CD4-positive, alpha-beta memory T cell (primary cell): ENCODE results near the gene MARK1. TPM values are rescaled to one million over a fixed set of nuclear protein-coding genes. Genes with fewer than 3 reads are reported as not detected.
A peak's percentile ranks its signal among the peaks of the same experiment; 100 is the strongest.

Source experiments
- CTCF ChIA-PET: fragments of 350-600 bp; sonication (Branson Sonifier 250); formaldehyde crosslinking; loops from one replicate; lab custom pipeline; 2021; ENCODE audit warnings: inconsistent platforms; ENCODE audit not compliant: partially characterized antibody; lab: Charles Lee
- POLR2A ChIA-PET: fragments of 350-600 bp; sonication (Branson Sonifier 250); formaldehyde crosslinking; loops from one replicate; lab custom pipeline; 2021; ENCODE audit not compliant: partially characterized antibody; lab: Charles Lee
- DNase-seq, 5 donors: peaks; one replicate each; pipeline versions ENCODE4 v3.0.0 to v3.0.0-alpha.2; 2020 to 2022; ENCODE audit warnings: mixed read lengths in 1 of 5
- H3K27ac ChIP-seq: one replicate; pipeline ENCODE4 v1.7.0; 2013; ENCODE audit warnings: low read depth, low read length
- H3K27me3 ChIP-seq: 2 replicates; pipeline ENCODE4 v1.7.0; 2013; ENCODE audit warnings: mild to moderate bottlenecking, low read length, moderate library complexity; ENCODE audit not compliant: insufficient read depth
- H3K36me3 ChIP-seq: 2 replicates; pipeline ENCODE4 v1.7.0; 2013; ENCODE audit warnings: mild to moderate bottlenecking, low read length, moderate library complexity; ENCODE audit not compliant: insufficient read depth
- H3K4me1 ChIP-seq: 2 replicates; pipeline ENCODE4 v1.7.0; 2013; ENCODE audit warnings: mild to moderate bottlenecking, low read length, moderate library complexity; ENCODE audit not compliant: insufficient read depth
- H3K4me3 ChIP-seq, 2 donors: one replicate each; pipeline ENCODE4 v1.7.0; 2013; ENCODE audit warnings: low read length in 2 of 2, mild to moderate bottlenecking in 1 of 2
- H3K9me3 ChIP-seq, 2 donors: one replicate each; pipeline ENCODE4 v1.7.0; 2013; ENCODE audit warnings: low read length in 2 of 2, control low read depth in 1 of 2; ENCODE audit not compliant: control insufficient read depth in 1 of 2
- H3K27ac Mint-ChIP-seq, 7 donors: one replicate each; pipeline ENCODE4 v1.8.0; 2020 to 2021; ENCODE audit warnings: mixed read lengths in 7 of 7, mild to moderate bottlenecking in 6 of 7, inconsistent platforms in 3 of 7, moderate library complexity in 3 of 7
- H3K27me3 Mint-ChIP-seq, 2 donors: one replicate each; pipeline ENCODE4 v1.8.0; 2020 to 2021; ENCODE audit warnings: mixed read lengths in 2 of 2
- H3K36me3 Mint-ChIP-seq, 2 donors: one replicate each; pipeline ENCODE4 v1.8.0; 2020 to 2021; ENCODE audit warnings: mixed read lengths in 2 of 2, inconsistent platforms in 1 of 2, mild to moderate bottlenecking in 1 of 2
- H3K4me1 Mint-ChIP-seq, 4 donors: one replicate each; pipeline ENCODE4 v1.8.0; 2020 to 2021; ENCODE audit warnings: mixed read lengths in 4 of 4, mild to moderate bottlenecking in 1 of 4
- H3K4me3 Mint-ChIP-seq, 8 donors: one replicate each; pipeline ENCODE4 v1.8.0; 2020 to 2021; ENCODE audit warnings: mixed read lengths in 8 of 8, mild to moderate bottlenecking in 7 of 8, moderate library complexity in 6 of 8, inconsistent platforms in 3 of 8
- H3K9me3 Mint-ChIP-seq, 8 donors: one replicate each; pipeline ENCODE4 v1.8.0; 2020 to 2021; ENCODE audit warnings: mixed read lengths in 8 of 8, mild to moderate bottlenecking in 5 of 8, inconsistent platforms in 3 of 8, moderate library complexity in 1 of 8
- intact Hi-C: fragments of 100-400 bp; cut with micrococcal nuclease; formaldehyde crosslinking; loops from one replicate; pipeline ENCODE4 v1.15.1; 2023
- polyA plus RNA-seq, 2 donors: library from polyadenylated mRNA; unstranded; fragments of 300-500 nt; fragmentation: Illumina TruSeq; gene quantifications; one replicate each; pipeline ENCODE4 v1.2.3, GENCODE V29; 2021
- total RNA-seq, 2 experiments: library from RNA; stranded (reverse); gene quantifications; one replicate each; pipeline ENCODE4 v1.2.3, GENCODE V29; 2021

The MARK1 gene
- total and polyA plus RNA-seq, 4 experiments from 2014 or later = 0.06 TPM; not detected in 3

- no peaks in the 10 kb centered on the region for H3K9me3 ChIP-seq
- no peak overlapping the region for H3K27ac ChIP-seq
- H3K27ac Mint-ChIP-seq = no peak overlapping the region
- H3K36me3 ChIP-seq = no peaks in the 10 kb centered on the region
- H3K27me3 ChIP-seq = no peaks in the 10 kb centered on the region
- CTCF ChIA-PET = no interaction called here
- no peak for DNase-seq
- H3K4me1 ChIP-seq = no peaks in the 10 kb centered on the region
- peaks cover 5 to 14% of the 10 kb centered on the region in 2 donors for H3K27me3 Mint-ChIP-seq
- no peaks in the 10 kb centered on the region for H3K36me3 Mint-ChIP-seq
- H3K4me1 Mint-ChIP-seq = no peaks in the 10 kb centered on the region
- POLR2A ChIA-PET = no interaction called here
- H3K4me3 Mint-ChIP-seq = no peak overlapping the region
- H3K9me3 Mint-ChIP-seq = peaks cover 0 to 5% (median 0%) of the 10 kb centered on the region in 8 donors
- no peak overlapping the region for H3K4me3 ChIP-seq
- intact Hi-C loops = no loop called here
These were observed 14.1 kb upstream of the MARK1 start for GRCh38 chr1:220513834-220514233.

- no peak for DNase-seq
- H3K27me3 Mint-ChIP-seq = peaks cover 5 to 14% of the 10 kb centered on the region in 2 donors
- no peaks in the 10 kb centered on the region for H3K9me3 ChIP-seq
- H3K4me1 ChIP-seq = no peaks in the 10 kb centered on the region
- H3K27me3 ChIP-seq = no peaks in the 10 kb centered on the region
- CTCF ChIA-PET = no interaction called here
- intact Hi-C loops = no loop called here
- H3K4me3 Mint-ChIP-seq = no peak overlapping the region
- H3K4me1 Mint-ChIP-seq = no peaks in the 10 kb centered on the region
- no peaks in the 10 kb centered on the region for H3K36me3 Mint-ChIP-seq
- no peak overlapping the region for H3K4me3 ChIP-seq
- POLR2A ChIA-PET = no interaction called here
- H3K9me3 Mint-ChIP-seq = peaks cover 0 to 5% (median 0%) of the 10 kb centered on the region in 8 donors
- H3K27ac Mint-ChIP-seq = no peak overlapping the region
- H3K36me3 ChIP-seq = no peaks in the 10 kb centered on the region
- no peak overlapping the region for H3K27ac ChIP-seq
These were observed 13.7 kb upstream of the MARK1 start for GRCh38 chr1:220514256-220514655.

- H3K27ac Mint-ChIP-seq = no peak overlapping the region
- CTCF ChIA-PET = no interaction called here
- peaks cover 8 to 18% of the 10 kb centered on the region in 2 donors for H3K27me3 Mint-ChIP-seq
These were observed 11.8 kb upstream of the MARK1 start for GRCh38 chr1:220516014-220516721.

GRCh38 chr1:220516722-220517042 lies 11.3 kb upstream of the MARK1 start:
- H3K36me3 Mint-ChIP-seq = no peaks in the 10 kb centered on the region
- Histone ChIP-seq H3K4me3 (no peak overlapping the region), H3K27me3 (no peaks in the 10 kb centered on the region), H3K27ac (no peak overlapping the region), H3K4me1 (no peaks in the 10 kb centered on the region), H3K36me3 (no peaks in the 10 kb centered on the region), H3K9me3 (no peaks in the 10 kb centered on the region)
- DNase-seq = no peak
- H3K4me3 Mint-ChIP-seq = no peak overlapping the region
- ChIA-PET POLR2A (no interaction called here), CTCF (no interaction called here)
- intact Hi-C loops = no loop called here
- no peaks in the 10 kb centered on the region for H3K4me1 Mint-ChIP-seq
- peaks cover 8 to 18% of the 10 kb centered on the region in 2 donors for H3K27me3 Mint-ChIP-seq
- H3K9me3 Mint-ChIP-seq = peaks cover 0 to 3% (median 0%) of the 10 kb centered on the region in 8 donors
- no peak overlapping the region for H3K27ac Mint-ChIP-seq

More at GRCh38 chr1:220516014-220516721, 11.8 kb upstream of the MARK1 start:
- Mint-ChIP-seq H3K4me1 (no peaks in the 10 kb centered on the region), H3K9me3 (peaks cover 0 to 5% (median 0%) of the 10 kb centered on the region in 8 donors), H3K36me3 (no peaks in the 10 kb centered on the region), H3K4me3 (no peak overlapping the region)
- intact Hi-C loops = no loop called here
- POLR2A ChIA-PET = no interaction called here
- no peaks in the 10 kb centered on the region for H3K9me3 ChIP-seq
- no peak overlapping the region for H3K4me3 ChIP-seq
- H3K27ac ChIP-seq = no peak overlapping the region
- H3K36me3 ChIP-seq = no peaks in the 10 kb centered on the region
- H3K4me1 ChIP-seq = no peaks in the 10 kb centered on the region
- DNase-seq = no peak
- no peaks in the 10 kb centered on the region for H3K27me3 ChIP-seq

GRCh38 chr1:220521778-220522177 lies 6.2 kb upstream of the MARK1 start:
- no peaks in the 10 kb centered on the region for H3K36me3 ChIP-seq
- H3K4me1 Mint-ChIP-seq = no peaks in the 10 kb centered on the region
- H3K4me1 ChIP-seq = no peaks in the 10 kb centered on the region
- H3K27me3 ChIP-seq = no peaks in the 10 kb centered on the region
- H3K4me3 Mint-ChIP-seq = no peak overlapping the region
- ChIA-PET CTCF (no interaction called here), POLR2A (no interaction called here)
- no peak overlapping the region for H3K27ac ChIP-seq
- no peak for DNase-seq
- H3K36me3 Mint-ChIP-seq = no peaks in the 10 kb centered on the region
- no peak overlapping the region for H3K27ac Mint-ChIP-seq
- no peaks in the 10 kb centered on the region for H3K9me3 ChIP-seq
- H3K27me3 Mint-ChIP-seq = peaks cover 31 to 43% of the 10 kb centered on the region in 2 donors
- H3K9me3 Mint-ChIP-seq = peaks cover 0 to 5% (median 0%) of the 10 kb centered on the region in 8 donors
- no peak overlapping the region for H3K4me3 ChIP-seq
- intact Hi-C loops = no loop called here

- Histone ChIP-seq H3K4me3 (no peak overlapping the region), H3K27ac (no peak overlapping the region), H3K9me3 (no peaks in the 10 kb centered on the region), H3K27me3 (peaks cover 18% of the 10 kb centered on the region), H3K36me3 (no peaks in the 10 kb centered on the region), H3K4me1 (no peaks in the 10 kb centered on the region)
- ChIA-PET CTCF (no interaction called here), POLR2A (no interaction called here)
- peaks cover 0 to 4% (median 0%) of the 10 kb centered on the region in 8 donors for H3K9me3 Mint-ChIP-seq
- no peak overlapping the region for H3K27ac Mint-ChIP-seq
- peaks cover 0 to 3% of the 10 kb centered on the region in 2 donors for H3K36me3 Mint-ChIP-seq
- intact Hi-C loops = no loop called here
- peak overlapping the region in 2 of 8 donors; percentile 89 to 93 for H3K4me3 Mint-ChIP-seq
- peaks cover 14 to 20% (median 18%) of the 10 kb centered on the region in 4 donors for H3K4me1 Mint-ChIP-seq
- H3K27me3 Mint-ChIP-seq = peaks cover 48 to 55% of the 10 kb centered on the region in 2 donors
- DNase-seq = no peak
These were observed 1.6 kb upstream of the MARK1 start for GRCh38 chr1:220526294-220526693.

- H3K27me3 ChIP-seq = peaks cover 18% of the 10 kb centered on the region
- H3K9me3 ChIP-seq = no peaks in the 10 kb centered on the region
- H3K4me3 ChIP-seq = no peak overlapping the region
- Mint-ChIP-seq H3K27me3 (peaks cover 50 to 54% of the 10 kb centered on the region in 2 donors), H3K4me1 (peaks cover 14 to 20% (median 18%) of the 10 kb centered on the region in 4 donors), H3K27ac (peak overlapping the region in 1 of 7 donors; percentile 11), H3K4me3 (peak overlapping the region; percentile 69 to 93 (median 85)), H3K36me3 (peaks cover 0 to 3% of the 10 kb centered on the region in 2 donors), H3K9me3 (peaks cover 0 to 8% (median 0%) of the 10 kb centered on the region in 8 donors)
- DNase-seq = no peak
- ChIA-PET CTCF (no interaction called here), POLR2A (no interaction called here)
- no peaks in the 10 kb centered on the region for H3K36me3 ChIP-seq
- no peak overlapping the region for H3K27ac ChIP-seq
- H3K4me1 ChIP-seq = no peaks in the 10 kb centered on the region
- intact Hi-C loops = no loop called here
These were observed 543 bp upstream of the MARK1 start for GRCh38 chr1:220527279-220527907.
